Measurements from ENCODE around the gene ITGB4. TPM values are rescaled to one million over a fixed set of nuclear protein-coding genes. Genes with fewer than 3 reads are reported as not detected.

The ITGB4 gene
- total and polyA plus RNA-seq, 2 of the 13 experiments (the other 11 are each of a cell fraction or from before 2014, with no cell fraction given): 6.9 to 14.5 TPM

DNA sequence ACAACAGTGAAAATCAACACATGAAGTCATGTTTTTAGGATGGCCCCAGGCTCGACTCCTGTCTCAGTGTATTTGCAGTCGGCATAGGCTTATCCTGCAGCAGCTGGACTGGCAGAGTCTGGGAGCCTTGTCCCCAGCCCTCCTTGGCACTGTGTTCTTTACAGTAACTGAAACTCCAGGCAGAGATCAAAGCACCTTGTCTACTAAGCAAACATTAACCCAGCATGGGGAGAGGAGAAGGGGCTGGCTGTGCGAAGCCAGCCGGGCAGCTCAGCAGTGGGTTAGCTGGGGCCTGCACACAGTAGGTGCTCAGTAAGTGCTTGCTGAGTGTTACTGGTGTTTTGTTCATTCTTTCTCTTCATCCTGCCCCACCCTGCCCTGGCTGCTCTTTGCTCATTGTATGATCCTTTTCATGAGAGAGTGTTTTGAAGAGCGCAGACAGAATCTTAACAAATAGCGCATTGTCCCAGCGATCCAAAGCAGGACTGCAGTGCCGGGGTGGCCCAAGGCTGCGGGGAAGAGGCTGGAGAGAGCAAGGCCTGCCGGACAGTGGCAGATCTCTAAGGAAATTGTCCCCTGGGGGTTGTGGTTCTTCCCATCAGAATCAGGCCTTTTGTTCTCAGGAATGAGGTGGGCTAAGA lies 23.5 kb upstream of the ITGB4 start (continued):
- TF ChIP-seq, protein P1, sequence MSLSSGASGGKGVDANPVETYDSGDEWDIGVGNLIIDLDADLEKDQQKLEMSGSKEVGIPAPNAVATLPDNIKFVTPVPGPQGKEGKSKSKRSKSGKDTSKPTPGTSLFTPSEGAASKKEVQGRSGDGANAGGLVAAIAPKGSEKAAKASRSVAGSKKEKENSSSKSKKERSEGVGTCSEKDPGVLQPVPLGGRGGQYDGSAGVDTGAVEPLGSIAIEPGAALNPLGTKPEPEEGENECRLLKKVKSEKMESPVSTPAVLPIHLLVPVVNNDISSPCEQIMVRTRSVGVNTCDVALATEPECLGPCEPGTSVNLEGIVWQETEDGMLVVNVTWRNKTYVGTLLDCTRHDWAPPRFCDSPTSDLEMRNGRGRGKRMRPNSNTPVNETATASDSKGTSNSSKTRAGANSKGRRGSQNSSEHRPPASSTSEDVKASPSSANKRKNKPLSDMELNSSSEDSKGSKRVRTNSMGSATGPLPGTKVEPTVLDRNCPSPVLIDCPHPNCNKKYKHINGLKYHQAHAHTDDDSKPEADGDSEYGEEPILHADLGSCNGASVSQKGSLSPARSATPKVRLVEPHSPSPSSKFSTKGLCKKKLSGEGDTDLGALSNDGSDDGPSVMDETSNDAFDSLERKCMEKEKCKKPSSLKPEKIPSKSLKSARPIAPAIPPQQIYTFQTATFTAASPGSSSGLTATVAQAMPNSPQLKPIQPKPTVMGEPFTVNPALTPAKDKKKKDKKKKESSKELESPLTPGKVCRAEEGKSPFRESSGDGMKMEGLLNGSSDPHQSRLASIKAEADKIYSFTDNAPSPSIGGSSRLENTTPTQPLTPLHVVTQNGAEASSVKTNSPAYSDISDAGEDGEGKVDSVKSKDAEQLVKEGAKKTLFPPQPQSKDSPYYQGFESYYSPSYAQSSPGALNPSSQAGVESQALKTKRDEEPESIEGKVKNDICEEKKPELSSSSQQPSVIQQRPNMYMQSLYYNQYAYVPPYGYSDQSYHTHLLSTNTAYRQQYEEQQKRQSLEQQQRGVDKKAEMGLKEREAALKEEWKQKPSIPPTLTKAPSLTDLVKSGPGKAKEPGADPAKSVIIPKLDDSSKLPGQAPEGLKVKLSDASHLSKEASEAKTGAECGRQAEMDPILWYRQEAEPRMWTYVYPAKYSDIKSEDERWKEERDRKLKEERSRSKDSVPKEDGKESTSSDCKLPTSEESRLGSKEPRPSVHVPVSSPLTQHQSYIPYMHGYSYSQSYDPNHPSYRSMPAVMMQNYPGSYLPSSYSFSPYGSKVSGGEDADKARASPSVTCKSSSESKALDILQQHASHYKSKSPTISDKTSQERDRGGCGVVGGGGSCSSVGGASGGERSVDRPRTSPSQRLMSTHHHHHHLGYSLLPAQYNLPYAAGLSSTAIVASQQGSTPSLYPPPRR (CRISPR knock-in tag; IDR thresholded peaks at IDR 0.05; ENCODE audit: borderline replicate concordance): no peak
- TF ChIP-seq ZNF607 (CRISPR knock-in tag; IDR thresholded peaks at IDR 0.05; ENCODE audit: borderline replicate concordance): no peak
- no peak for TF ChIP-seq HHEX (CRISPR knock-in tag; IDR thresholded peaks at IDR 0.05)
- no peak for TF ChIP-seq ZNF660 (CRISPR knock-in tag; IDR thresholded peaks at IDR 0.05; ENCODE audit: borderline replicate concordance, low read depth)
- no peak for TF ChIP-seq SRSF4 (IDR thresholded peaks at IDR 0.05; ENCODE audit: low read depth, low read length, poor library complexity, severe bottlenecking)
- no peak for TF ChIP-seq ZBTB42 (CRISPR knock-in tag; IDR thresholded peaks at IDR 0.05)
- TF ChIP-seq, protein P2, sequence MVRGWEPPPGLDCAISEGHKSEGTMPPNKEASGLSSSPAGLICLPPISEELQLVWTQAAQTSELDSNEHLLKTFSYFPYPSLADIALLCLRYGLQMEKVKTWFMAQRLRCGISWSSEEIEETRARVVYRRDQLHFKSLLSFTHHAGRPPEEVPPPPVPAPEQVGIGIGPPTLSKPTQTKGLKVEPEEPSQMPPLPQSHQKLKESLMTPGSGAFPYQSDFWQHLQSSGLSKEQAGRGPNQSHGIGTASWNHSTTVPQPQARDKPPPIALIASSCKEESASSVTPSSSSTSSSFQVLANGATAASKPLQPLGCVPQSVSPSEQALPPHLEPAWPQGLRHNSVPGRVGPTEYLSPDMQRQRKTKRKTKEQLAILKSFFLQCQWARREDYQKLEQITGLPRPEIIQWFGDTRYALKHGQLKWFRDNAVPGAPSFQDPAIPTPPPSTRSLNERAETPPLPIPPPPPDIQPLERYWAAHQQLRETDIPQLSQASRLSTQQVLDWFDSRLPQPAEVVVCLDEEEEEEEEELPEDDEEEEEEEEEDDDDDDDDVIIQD (CRISPR knock-in tag; IDR thresholded peaks at IDR 0.05; ENCODE audit: low read depth): peak; percentile 44; the same call in 1 of the 2 replicates
- TF ChIP-seq MIXL1 (CRISPR knock-in tag; IDR thresholded peaks at IDR 0.05): no peak
- no peak for TF ChIP-seq HMG20B (CRISPR knock-in tag; conservative IDR thresholded peaks at IDR 0.05)
- no peak for TF ChIP-seq GABPA (IDR thresholded peaks at IDR 0.05; ENCODE audit: low read depth, low read length)
- no peak for TF ChIP-seq GABPA (CRISPR knock-in tag; IDR thresholded peaks at IDR 0.05; ENCODE audit: low read depth)
- TF ChIP-seq ZNF652 (CRISPR knock-in tag; IDR thresholded peaks at IDR 0.05; ENCODE audit: borderline replicate concordance, low read depth): peak; percentile 39; the same call in 1 of the 2 replicates
- TF ChIP-seq ZFP36 (IDR thresholded peaks at IDR 0.05; ENCODE audit: borderline replicate concordance, low read depth, low read length, partially characterized antibody): no peak
- peak; percentile 68 for TF ChIP-seq CCAR2 (optimal IDR thresholded peaks at IDR 0.05; ENCODE audit: low read depth, low read length)
- no peak for TF ChIP-seq SNRNP70 (IDR thresholded peaks at IDR 0.05; ENCODE audit: low read depth, low read length)
- TF ChIP-seq, protein P3, sequence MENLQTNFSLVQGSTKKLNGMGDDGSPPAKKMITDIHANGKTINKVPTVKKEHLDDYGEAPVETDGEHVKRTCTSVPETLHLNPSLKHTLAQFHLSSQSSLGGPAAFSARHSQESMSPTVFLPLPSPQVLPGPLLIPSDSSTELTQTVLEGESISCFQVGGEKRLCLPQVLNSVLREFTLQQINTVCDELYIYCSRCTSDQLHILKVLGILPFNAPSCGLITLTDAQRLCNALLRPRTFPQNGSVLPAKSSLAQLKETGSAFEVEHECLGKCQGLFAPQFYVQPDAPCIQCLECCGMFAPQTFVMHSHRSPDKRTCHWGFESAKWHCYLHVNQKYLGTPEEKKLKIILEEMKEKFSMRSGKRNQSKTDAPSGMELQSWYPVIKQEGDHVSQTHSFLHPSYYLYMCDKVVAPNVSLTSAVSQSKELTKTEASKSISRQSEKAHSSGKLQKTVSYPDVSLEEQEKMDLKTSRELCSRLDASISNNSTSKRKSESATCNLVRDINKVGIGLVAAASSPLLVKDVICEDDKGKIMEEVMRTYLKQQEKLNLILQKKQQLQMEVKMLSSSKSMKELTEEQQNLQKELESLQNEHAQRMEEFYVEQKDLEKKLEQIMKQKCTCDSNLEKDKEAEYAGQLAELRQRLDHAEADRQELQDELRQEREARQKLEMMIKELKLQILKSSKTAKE (CRISPR knock-in tag; IDR thresholded peaks at IDR 0.05; ENCODE audit: borderline replicate concordance): no peak
- TF ChIP-seq SP2 (CRISPR knock-in tag; IDR thresholded peaks at IDR 0.05): no peak
- TF ChIP-seq MXI1 (IDR thresholded peaks at IDR 0.05; ENCODE audit: borderline replicate concordance, low read depth, low read length): no peak
- peak; percentile 56; the same call in 1 of the 2 replicates for TF ChIP-seq GATAD2A (CRISPR knock-in tag; IDR thresholded peaks at IDR 0.05)
- TF ChIP-seq, protein P4, sequence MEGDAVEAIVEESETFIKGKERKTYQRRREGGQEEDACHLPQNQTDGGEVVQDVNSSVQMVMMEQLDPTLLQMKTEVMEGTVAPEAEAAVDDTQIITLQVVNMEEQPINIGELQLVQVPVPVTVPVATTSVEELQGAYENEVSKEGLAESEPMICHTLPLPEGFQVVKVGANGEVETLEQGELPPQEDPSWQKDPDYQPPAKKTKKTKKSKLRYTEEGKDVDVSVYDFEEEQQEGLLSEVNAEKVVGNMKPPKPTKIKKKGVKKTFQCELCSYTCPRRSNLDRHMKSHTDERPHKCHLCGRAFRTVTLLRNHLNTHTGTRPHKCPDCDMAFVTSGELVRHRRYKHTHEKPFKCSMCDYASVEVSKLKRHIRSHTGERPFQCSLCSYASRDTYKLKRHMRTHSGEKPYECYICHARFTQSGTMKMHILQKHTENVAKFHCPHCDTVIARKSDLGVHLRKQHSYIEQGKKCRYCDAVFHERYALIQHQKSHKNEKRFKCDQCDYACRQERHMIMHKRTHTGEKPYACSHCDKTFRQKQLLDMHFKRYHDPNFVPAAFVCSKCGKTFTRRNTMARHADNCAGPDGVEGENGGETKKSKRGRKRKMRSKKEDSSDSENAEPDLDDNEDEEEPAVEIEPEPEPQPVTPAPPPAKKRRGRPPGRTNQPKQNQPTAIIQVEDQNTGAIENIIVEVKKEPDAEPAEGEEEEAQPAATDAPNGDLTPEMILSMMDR (CRISPR knock-in tag; IDR thresholded peaks at IDR 0.05): peak; percentile 6; the same call in 1 of the 2 replicates
- TF ChIP-seq SOX5 (CRISPR knock-in tag; IDR thresholded peaks at IDR 0.05; ENCODE audit: borderline replicate concordance): peak; percentile 33; the same call in 1 of the 2 replicates
